Measurements from ENCODE around the gene MAMDC4. TPM values are rescaled to one million over a fixed set of nuclear protein-coding genes. Genes with fewer than 3 reads are reported as not detected.

The MAMDC4 gene
- 0.73 and 1.8 TPM in 2 replicates for total RNA-seq

DNA sequence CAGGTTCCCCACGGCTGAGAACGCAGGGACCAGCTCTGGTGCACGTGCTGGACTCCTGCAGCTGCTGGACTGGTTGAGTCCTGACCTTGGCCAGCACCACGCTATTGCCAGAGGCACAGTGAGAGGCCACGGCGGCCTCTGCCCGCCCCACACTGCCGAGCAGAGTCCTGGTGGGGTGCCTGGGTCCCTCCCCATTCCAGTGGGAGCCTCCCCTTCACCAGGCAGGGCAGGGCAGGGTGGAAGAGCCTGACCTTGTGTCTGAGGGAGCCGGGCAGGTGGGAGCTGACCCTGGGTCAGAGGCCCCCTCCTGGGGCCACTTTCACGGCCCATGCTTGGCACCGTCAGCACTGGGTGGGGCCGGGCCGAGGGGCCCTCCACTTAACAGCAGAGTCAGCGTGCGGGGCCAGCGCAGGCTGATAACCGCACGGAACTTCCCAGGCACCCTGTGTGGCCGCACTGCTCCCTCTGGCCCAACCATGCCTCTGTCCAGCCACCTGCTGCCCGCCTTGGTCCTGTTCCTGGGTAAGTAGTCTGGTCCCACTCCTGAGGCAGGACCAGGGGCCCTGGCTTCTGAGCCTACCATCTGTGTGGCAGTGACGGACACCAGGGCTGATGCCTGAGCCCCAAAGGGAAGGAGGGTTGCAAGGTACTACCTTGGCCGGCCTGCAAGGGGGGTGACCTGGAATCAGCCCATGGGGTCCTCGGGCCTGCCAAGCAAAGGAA, at the start of gene MAMDC4:
TSS of gene MAMDC4 (plus strand) at position 406 of the 723 bp plus-strand sequence. CDS start at position 477, 71 bp downstream.

DNA sequence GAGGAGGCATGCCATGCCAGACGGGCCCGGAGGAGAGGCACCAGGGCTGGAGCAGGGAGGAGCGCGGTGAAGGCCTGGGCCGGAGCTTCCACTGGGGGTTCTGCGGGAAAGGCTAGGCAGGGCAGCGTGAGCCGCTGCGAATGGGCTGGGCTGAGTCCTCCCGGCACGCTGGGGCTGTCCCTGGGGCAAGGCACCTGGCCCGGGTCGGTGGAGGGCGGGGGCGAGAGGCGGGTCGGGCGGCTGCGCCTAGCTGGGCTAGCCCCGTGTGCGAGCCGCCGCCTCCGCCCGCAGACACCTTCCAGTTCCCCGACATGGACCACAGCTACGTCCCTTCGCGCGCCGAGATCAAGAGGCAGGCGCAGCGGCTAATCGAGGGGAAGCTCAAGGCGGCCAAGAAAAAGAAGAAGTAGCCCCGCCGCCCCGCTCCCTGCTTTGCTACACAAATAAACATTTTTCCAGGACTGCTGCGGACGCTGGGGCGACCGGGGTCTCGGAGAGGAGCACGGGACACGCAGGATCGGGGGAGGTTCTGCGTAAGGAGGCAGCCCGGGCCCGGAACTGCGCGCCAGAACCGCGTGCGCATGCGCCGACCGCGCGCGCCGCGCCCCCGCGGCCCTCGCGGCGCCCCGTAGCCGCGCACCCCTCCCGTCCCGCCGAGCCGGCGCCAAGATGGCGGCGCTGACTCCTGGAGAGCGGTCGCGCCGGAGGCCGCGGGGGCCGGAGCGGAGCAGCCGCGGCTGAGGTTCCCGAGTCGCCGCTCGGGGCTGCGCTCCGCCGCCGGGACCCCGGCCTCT, 44.7 kb upstream of the MAMDC4 start, which contains the start of gene RABL6:
TSS of gene RABL6 (plus strand) at position 668 of the 794 bp plus-strand sequence. CDS start 249 bp downstream, outside the sequence.

DNA sequence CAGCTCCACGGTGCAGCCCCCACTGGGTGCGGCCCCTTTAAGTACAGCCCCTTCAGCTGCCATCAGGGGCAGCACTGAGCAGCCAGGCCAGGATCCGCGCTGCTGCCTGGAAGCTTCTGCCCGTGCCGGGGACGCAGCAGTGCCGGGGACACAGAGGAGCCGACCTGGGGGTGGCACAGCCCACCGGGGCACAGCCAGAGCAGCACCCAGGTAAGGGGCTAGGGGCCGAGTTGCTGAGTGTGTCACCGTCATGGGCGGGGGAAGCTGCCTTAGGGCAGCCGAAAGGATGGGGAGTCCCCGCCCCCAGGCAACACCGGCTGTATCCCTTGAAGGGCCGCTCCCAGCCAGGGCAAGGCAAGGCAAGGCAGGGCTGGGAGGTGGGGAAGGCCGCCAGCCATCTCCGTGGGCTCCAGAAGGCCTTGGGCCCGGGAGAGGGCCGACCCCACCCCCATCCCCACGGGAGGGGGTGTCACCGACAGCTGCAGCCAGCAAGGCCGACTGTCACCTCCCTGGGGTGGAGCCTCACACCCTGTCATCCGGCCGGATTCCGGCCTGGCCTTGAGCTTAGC, 9.7 kb upstream of the MAMDC4 start, which contains the start of gene AJM1:
TSS of gene AJM1 (plus strand) at position 99 of the 569 bp plus-strand sequence. CDS start 1,937 bp downstream, outside the sequence.

DNA sequence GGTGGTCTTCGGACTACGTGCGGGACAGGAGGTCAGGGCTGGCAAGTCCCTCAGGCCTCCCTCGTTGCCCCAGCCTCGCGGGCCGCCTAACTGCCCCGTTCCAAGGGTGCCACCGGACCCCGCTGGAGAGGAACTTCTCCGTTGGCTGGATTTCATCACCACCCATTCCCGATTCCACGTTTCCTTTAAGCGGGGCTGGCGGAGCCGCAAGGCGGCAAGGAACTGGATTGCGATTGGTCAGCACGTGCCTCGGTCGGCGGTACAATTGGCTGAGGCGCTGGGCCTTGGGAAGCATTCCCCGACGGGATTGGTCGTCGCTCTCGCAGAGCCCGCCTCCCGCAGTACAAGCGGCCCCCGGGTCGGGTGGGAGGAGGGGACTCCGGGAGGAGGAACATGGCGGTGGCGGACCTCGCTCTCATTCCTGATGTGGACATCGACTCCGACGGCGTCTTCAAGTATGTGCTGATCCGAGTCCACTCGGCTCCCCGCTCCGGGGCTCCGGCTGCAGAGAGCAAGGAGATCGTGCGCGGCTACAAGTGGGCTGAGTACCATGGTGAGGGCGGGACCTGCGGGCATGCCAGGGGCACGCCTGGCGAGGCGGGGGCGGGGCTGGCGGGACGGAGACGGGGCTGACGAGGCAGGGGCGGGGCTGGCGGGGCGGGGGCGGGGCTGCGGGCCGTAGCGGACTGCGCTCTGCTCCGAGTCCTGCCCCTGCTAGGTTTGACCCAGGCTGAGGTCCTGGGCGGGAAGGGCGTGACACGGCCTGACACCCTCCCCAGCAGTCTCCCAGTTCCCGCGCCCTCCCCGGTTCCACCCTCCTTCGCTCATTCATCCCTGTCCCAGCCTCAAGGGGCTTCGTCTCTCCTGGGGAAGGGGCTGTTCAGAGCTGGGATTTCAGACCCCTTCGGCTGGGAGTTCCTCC, 2.8 kb upstream of the MAMDC4 start, which contains the start of gene PHPT1:
TSS of gene PHPT1 (plus strand) at position 372 of the 922 bp plus-strand sequence. CDS start at position 394, 22 bp downstream.

DNA sequence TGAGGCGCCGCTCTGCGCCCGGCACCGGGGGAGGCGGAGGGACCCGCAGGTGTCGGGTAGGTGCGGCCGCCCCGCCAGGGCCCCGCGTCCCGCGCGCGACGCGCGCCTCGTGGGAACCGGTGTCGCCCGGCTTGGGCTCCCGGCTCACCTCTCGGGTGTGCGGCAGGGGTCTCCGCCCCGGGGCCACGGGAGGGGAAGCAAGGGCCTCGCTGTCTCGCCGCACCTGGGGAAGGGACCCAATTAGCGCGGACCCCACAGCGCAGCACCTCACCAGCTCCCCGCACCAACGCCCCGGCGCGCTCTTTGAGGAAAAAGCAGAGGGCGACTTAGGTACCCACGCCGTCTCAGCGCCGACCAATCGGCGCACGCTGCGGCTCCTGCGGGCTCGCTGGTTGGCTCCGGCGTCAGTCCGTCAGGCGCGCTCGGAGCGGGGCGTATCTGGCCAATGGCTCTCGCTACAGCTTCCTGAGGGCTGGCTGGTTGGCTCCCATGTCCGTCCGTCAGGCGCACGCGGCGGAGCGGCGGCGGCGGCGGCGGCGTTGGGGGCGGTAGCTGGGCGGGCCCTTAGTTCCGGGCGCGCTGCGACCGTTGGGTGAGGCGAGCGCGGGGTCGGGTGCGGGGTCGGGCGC, 33.9 kb downstream of the MAMDC4 start, which contains the start of gene TRAF2:
TSS of gene TRAF2 (plus strand) at position 567 of the 629 bp plus-strand sequence. CDS start 12,225 bp downstream, outside the sequence.

Small RNA genes lying within 50 kb of the gene (small RNA-seq; reads per million reads assigned to genes)
- gene MIR4292 (not detected), gene MIR4479 (not detected)

Other genes starting within 250 kb of the MAMDC4 start
- 2.6 and 8.8 TPM in 2 replicates for gene EGFL7, start 189.4 kb upstream of the MAMDC4 start, total RNA-seq
- 34.4 and 39.7 TPM in 2 replicates for gene AGPAT2, start 164.9 kb upstream of the MAMDC4 start, total RNA-seq
- gene DIPK1B, start 139.8 kb upstream of the MAMDC4 start, total RNA-seq: under 0.01 TPM in 1 of 2 replicates, not detected in the other
- gene LCN10, start 109.4 kb upstream of the MAMDC4 start, total RNA-seq: under 0.01 TPM in 1 of 2 replicates, not detected in the other
- gene LCN6, start 103.8 kb upstream of the MAMDC4 start, total RNA-seq: not detected in 2 replicates
- gene LCN8, start 94.1 kb upstream of the MAMDC4 start, total RNA-seq: not detected in 2 replicates
- not detected in 2 replicates for gene LCN15, start 87.8 kb upstream of the MAMDC4 start, total RNA-seq
- 31.3 and 40.8 TPM in 2 replicates for gene TMEM141, start 61.0 kb upstream of the MAMDC4 start, total RNA-seq
- gene CCDC183, start 56.0 kb upstream of the MAMDC4 start, total RNA-seq: 0.20 and 0.37 TPM in 2 replicates
- 44.5 and 80.5 TPM in 2 replicates for gene RABL6, start 44.4 kb upstream of the MAMDC4 start, total RNA-seq
- gene AJM1, start 9.9 kb upstream of the MAMDC4 start, total RNA-seq: 0.73 and 0.98 TPM in 2 replicates
- gene PHPT1, start 2.9 kb upstream of the MAMDC4 start, total RNA-seq: 44.0 and 77.5 TPM in 2 replicates
- 107 and 187 TPM in 2 replicates for gene EDF1, start 14.0 kb downstream of the MAMDC4 start, total RNA-seq
- 9.2 and 10.8 TPM in 2 replicates for gene TRAF2, start 34.2 kb downstream of the MAMDC4 start, total RNA-seq
- gene FBXW5, start 92.4 kb downstream of the MAMDC4 start, total RNA-seq: 125 TPM in 2 replicates
- not detected in 2 replicates for gene C8G, start 92.9 kb downstream of the MAMDC4 start, total RNA-seq
- gene LCN12, start 99.9 kb downstream of the MAMDC4 start, total RNA-seq: not detected in 2 replicates
- gene PTGDS, start 125.2 kb downstream of the MAMDC4 start, total RNA-seq: 0.59 and 4.8 TPM in 2 replicates
- gene LCNL1, start 130.6 kb downstream of the MAMDC4 start, total RNA-seq: under 0.01 and 0.37 TPM in 2 replicates
- gene PAXX, start 140.1 kb downstream of the MAMDC4 start, total RNA-seq: 13.9 and 14.3 TPM in 2 replicates
- 0.20 and 0.73 TPM in 2 replicates for gene CLIC3, start 144.2 kb downstream of the MAMDC4 start, total RNA-seq
- gene ABCA2, start 175.9 kb downstream of the MAMDC4 start, total RNA-seq: 15.4 and 19.5 TPM in 2 replicates
- not detected in 2 replicates for gene FUT7, start 179.7 kb downstream of the MAMDC4 start, total RNA-seq
- gene NPDC1, start 193.8 kb downstream of the MAMDC4 start, total RNA-seq: 18.8 and 24.3 TPM in 2 replicates
- gene ENTPD2, start 201.7 kb downstream of the MAMDC4 start, total RNA-seq: not detected in 2 replicates
- gene SAPCD2, start 218.2 kb downstream of the MAMDC4 start, total RNA-seq: 6.6 and 8.2 TPM in 2 replicates
- gene UAP1L1, start 225.2 kb downstream of the MAMDC4 start, total RNA-seq: 12.1 and 18.8 TPM in 2 replicates
- 45.5 and 52.2 TPM in 2 replicates for gene MAN1B1, start 234.6 kb downstream of the MAMDC4 start, total RNA-seq